SKM-1 treated with dmso at 0.1 percent for 144 hours (cell line): ENCODE data around the gene GRM4.
A peak's percentile ranks its signal among the peaks of the same experiment; 100 is the strongest.
"Not testable (repeated sequence)": the region's sequence is repeated elsewhere in the genome, so short reads cannot be mapped to it uniquely, and the experiment has no call there.

Experiments used
- DNase-seq: peaks from one replicate; lab custom pipeline; 2025; ENCODE audit not compliant: unreplicated experiment; lab: John Stamatoyannopoulos, UW

Gene GRM4

DNA sequence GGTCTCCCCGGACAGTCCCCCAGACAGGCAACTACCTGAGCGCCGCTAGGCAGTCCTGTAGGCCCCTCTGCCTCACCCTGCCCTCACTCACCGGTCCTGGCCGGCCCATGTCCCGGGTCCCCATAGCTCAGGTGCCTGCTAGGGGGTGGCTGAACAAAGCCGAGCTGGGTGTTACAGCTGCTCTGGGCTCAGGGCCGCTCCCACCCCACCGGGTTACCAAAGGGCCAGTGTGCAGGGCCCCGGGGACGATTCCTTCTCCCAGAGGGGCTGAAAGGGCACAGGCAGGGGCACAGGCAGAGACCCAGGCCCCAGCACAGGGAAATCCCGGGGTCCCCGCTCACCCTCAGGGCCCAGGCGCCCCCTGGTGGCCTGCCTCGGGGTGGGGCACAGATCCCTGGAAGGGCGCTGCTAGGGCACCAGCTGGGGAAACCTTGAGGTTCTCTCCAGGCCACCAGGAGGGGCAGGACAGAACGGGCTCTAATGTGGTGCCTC, 118.4 kb downstream of the GRM4 start:
- DNase-seq, result peak; percentile 23

DNA sequence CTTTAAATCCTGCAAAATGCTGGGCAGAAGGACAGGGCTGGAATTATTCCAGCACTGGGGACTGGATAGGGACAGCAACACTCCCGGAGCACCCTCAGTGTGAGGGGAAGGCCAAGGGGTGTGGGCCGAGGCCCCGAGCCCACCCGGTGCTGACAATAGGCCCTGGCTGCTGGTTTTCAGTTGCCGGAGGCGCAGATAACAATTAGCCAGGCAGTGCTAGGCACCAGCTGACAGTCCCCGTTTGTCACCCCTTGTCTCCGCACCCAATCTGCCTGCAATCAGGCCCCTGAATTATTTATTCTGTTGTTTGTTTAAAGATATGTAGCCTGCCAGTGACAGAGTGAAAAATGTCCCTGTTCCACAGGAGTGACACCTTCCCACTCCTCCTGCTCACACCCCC, 120.0 kb downstream of the GRM4 start:
- no peak for DNase-seq

DNA sequence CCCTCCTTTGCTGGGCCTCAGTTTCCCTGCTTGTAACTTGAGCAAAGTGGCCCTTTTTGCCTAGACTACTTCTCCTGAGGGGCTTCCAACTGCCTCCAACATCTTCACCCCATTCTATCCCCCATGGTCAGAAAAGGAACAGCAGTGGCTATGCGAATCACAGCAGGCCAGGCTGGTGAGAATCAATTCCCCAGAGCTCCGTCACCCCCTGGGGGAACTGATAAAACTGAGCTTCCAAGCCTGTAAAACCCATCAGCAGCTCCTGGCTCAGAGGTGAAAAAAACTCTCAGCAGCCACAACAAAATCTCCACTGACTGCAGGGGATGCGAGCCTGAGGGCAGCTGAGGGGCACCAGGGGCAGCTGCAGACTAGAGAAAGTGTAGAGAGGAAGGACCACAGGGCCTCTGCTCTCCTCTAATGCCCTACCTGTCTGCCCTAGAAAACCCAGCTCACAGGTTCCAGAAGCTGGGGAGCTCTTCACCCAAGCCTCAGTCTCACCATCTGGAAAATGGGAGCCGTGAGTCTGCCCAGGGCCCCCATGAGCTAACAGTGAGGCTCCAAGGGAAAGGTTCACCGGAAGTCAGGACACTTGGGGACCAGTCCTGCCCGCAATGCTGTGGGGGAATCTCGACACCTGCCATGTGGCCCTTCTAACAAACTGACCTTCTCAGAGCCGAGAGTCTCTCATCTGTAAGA, 120.6 kb downstream of the GRM4 start:
- DNase-seq, result no peak

DNA sequence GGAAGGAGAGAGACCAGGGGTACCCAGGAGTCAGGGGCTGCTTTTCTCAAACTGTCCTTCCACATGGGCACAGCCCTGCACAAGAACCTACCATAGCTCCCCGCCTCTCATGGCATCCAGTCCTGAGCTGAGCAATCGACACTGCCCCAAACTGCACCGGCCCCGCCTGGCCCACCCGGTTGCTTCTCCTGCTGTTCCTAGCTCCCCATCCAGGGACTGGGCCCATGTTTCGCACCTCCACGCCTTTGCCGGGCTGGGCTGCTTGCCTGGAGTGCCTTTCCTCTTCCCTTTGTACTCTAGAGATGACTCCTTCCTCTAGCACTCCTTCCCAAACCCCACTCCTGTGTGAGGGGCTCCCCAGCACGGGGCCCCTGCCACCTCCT, 123.0 kb downstream of the GRM4 start:
- DNase-seq, result no peak

DNA sequence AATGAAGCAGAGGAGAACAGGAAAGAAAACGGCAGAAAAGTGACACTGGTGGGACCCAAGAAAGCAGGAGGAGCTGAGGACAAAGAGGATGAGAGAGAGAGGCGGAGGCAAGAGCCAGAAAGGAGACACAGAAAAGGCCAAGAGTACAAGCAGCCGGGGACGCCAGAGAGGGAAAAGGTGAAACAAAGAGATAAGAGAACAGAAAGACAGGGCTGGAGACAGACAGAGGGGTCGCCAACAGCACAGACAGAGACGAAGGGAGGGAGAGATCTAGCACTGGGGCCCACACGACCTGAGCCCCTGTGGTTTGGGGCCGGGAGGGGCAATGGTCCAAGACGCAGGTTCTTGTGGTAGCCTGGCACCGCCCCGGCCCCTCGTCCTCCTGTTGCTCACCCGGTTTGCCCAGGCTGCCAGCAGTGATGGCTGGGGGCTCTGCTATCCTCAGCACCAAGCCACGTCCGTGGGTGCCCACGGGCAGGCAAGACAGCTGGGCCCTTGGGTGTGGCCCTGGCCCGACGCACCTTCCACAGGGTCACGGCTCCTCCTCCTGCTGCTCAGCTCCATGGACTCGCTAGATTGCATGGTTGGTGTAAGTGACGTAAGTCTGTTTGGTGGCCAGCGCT, 123.5 kb downstream of the GRM4 start:
- no peak for DNase-seq

DNA sequence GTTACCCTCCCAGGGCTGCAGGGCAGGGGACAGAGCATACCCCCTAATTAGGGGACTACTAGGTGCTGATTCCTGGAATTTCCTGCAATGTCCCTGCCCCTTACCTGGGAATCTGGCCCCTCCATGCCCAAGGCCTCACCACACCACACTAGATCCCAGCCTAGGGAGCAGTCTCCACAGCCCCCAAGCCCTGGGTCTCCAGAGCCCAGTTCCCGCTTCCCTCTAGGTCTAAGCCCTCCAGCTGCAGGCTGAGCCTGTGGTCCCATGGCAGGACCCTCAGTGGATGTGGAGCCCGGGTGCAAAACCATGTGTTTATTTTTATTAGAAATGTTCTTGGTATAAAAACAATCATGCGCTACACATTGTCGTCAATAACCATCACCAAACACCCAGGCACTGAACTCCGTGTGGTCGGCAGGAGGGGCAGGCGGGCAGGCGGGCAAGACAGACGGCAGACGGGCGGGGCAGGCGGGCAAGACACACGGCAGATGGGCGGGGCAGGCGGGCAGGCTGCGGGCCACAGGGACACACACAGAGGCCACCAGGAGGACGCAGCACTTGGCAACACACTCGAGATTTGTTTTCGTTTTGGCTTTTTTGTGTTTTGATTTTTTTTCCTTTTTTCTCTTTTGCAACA, 124.2 kb downstream of the GRM4 start:
- DNase-seq, result no peak

DNA sequence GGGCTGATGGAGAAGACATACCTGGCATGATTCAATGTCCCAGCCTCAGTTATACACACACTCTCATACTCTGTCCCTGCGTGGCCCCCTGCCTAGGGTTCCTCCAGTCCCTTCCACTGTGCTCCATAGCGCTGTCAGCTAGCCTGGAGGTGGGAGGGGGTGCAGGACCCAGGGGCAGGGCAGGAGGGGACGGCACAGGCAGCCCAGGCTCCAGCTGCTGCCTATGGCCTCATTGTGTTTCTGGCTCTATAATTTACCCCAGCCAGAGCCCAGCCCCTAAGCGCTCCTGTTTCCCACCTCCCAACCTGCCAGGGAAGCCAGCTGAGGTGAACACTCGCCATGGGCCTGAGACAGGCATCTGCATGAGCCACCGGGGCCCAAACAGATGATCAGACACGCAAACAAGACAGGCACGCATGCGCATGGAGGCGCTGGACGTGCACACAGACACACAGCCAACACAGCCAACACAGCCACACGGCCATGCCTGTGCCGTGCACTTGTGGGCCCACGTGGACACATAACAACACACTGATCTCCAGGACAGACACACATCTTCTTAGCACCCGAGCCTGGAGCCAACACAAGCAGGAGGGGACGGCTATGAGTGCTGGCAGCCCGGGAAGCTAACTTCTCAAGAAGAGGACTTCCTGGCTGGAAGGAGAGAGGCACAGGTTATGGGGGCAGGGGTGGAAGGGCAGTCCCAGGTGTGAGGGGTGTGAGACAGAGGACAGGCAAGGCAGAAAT, 124.9 kb downstream of the GRM4 start:
- no peak for DNase-seq

DNA sequence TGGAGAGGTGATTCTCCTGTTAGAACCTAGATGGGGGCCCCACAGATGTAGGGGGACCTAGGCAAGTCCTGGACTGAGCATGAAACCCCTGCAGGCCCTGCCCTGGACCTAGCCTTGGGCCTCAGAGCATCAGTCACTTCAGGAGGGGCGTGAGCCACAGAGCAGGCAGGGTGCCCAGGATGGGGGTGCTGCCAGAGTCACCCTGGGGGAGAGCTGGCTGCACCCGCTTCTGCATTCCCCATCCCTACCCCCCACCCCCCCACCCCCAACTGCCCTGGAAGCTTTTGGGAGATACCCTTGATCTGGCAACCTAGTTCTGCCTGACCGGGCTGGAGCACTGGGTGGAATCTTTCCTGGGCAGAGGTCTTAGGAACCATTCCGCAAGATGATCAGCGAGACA, 125.6 kb downstream of the GRM4 start:
- no peak for DNase-seq

DNA sequence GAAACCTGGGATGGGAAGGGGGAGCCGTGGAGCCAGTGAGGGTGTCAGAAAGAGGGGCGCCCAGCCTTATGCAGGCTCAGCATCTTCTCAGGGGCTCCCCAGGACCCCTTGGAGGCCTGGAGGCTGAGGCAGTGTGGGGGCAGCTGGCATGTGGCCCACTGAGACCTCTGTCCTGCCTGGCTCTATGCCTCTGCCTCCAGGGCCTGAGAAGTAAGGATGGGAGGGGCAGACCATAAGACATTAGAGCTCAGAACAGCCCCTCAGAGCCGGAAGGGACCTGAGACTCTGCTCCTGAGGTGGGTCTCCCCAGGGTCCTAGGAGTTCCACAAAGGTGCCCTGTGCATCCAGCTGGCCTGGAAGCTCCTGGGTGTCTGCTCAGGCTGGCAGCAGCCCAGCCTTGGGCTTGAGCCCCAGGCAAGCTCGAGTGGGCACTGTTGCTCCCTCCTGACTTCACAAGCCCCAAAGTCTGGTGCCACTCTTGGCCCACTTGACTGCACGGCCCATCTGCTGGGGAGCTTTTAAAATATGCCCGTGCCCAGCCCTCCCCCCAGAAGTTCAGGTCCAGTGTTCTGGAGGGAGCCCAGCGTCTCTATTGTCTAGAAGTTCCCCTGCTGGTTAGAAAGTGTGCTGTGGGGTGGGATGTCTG, 126.8 kb downstream of the GRM4 start:
- DNase-seq, result no peak

DNA sequence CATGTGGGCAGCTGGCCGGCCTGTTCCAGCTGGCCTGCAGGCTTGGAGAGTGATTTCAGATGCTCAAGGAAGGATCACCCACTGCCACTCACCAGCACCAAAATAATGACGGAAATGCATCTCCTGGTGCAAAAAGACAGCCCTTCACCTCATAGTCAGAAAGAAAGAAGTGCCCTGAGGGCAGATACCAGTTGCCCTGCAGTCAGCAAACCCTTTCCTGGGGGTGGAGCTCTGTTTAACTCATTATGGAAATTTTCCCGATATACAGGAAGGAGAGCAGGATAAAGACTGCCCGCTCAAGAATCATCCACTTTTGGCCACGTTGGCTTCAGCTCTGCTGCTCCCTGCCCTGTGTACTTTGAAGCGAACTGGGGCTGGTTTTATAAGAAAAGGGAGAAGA, 127.9 kb downstream of the GRM4 start:
- no peak for DNase-seq

DNA sequence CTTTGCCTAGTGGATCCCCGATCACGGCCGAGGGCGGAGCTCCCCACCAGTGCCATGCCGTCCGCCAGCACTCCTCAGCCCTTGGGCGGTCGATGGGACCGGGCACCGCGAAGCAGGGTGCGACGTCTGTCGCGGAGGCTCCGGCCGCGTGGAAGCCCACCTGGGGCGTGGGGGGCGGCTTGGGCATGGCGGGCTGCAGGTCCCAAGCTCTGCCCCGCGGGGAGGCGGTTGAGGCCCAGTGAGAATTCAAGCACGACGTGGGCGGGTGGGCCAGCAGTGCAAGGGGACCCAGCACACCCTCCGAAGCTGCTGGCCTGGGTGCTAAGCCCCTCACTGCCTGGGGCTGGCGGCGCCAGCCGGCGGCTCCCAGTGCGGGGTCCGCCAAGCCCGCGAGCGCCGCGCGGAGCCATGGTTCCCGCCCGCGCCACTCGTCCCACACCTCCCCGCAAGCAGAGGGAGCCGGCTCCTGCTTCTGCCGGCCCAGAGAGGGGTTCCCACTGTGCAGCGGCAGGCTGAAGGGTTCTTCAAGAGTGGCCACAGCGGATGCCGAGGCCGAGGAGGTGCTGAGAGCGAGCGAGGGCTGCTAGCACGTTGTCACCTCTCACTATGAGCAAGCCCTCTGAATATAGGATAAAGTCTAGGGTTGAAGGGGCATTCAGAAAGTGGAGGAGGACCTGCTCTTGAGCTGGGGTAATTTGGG, 128.6 kb downstream of the GRM4 start:
- no peak for DNase-seq

DNA sequence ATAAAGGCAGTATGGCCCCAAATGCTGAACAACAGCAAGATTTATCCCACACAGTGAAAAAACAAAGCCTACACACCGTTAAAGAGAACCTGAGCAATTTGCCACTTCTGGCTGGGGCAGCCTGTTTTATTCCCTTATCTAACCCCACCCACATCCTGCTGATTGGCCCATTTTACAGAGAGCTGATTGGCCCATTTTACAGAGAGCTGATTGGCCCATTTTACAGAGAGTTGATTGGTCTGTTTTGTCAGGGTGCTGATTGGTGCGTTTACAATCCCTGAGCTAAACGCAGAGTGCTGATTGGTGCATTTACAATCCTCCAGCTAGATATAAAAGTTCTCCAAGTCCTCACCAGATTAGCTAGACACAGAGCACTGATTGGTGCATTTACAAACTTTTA, 129.3 kb downstream of the GRM4 start:
- DNase-seq, result not testable (repeated sequence)

DNA sequence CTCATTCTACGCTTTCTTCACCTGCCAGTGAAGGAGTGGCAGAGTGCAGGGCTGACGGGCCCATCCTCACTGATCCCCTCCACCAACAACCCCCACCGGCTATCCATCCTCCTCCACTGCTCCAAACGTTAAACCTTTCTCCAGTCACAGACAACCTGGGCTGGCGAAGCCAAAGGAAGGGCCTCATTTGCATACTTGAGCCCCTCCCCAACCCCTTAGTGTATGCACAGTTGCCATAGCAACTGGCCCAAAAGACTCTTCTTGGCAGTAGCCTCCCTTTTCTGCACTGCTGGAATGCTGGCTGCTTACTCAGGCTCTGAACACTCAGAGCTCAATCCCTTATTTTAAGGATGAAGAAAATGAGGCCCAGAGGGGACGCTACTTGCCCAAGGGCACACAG, 130.3 kb downstream of the GRM4 start:
- no peak for DNase-seq

DNA sequence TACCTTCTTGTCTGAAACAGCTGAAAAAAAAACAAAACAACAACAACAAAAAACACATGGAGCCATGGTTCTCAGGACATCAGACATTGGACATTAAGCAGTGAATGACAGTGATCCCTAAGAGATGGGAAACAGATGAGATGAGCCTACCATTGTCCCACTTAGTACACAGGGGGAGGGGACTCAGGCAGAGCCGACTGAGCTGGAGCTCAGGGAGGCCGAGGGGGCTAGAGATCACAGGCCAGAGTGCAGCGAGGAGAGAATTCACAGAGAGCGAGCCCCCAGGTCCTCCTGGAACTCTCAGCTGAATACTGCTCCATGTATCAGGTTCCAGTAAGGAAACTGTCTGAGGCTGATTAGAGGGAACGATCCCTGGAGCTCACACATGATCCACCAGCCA, 134.6 kb downstream of the GRM4 start:
- DNase-seq, result no peak

DNA sequence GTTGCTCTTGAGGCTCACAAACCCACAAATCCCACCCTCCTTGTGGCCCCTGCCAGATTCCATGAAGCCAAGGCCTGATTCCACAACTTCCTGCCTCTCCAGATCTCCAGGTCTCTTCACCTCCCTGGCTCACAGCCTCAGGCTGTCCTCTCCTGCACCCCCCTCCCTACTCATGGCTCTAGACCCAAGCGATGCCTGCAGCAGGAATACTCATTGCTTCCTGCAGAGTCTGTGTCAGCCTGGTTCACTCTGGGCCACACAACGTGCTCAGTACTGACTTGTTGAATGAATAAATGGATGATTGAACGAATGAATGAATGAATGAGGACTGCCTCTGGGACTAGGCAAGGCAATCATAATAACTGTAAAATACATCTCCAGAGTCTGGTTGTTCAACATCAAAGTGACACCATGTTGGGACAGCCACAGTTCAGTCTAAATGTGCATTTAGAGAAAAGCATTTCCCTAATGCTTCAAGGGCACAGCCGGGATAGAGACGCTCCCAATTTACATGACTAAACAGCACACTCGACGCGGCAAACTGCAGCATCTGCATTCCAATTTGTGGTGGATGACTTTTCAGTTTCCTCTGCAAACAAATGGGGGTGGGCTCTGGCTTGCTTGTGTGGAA, 139.9 kb downstream of the GRM4 start:
- DNase-seq, result no peak

DNA sequence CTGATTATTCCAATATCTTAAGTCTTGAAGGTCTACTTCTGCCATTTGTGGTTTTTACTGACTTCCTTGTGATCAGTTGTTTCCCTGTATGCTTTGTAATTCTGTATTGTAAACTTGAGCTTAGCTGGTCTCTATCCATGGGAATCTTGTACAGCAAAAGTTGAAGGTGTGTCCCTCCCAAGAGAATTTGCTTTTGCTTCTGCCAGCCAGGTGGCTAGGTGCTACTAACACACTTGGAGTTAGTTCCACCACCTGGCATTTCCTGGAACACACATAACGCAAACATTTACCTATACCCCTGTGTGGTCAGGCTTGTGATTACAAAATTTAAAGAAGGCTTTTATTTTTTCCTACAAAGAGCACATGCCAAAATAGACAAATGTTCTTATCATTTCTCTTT, 141.2 kb downstream of the GRM4 start:
- DNase-seq, result no peak

DNA sequence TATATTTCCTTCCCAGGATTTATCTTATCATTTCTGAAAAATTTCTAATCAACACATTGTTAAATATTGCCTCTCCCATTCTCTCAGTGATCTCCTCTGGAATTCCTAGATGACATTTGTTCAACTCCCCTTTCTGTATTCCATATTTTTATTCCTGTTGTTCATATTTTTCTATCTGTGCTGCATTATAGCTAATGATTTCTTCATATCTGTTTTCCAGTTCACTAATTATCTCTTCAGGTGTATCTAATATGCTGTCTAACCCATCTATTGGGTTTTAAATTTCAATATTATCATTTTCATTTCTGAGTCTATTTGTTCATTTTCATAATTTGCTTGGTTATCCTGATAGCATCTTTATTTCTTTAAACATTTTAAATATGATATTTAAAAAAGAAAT, 141.9 kb downstream of the GRM4 start:
- DNase-seq, result no peak

DNA sequence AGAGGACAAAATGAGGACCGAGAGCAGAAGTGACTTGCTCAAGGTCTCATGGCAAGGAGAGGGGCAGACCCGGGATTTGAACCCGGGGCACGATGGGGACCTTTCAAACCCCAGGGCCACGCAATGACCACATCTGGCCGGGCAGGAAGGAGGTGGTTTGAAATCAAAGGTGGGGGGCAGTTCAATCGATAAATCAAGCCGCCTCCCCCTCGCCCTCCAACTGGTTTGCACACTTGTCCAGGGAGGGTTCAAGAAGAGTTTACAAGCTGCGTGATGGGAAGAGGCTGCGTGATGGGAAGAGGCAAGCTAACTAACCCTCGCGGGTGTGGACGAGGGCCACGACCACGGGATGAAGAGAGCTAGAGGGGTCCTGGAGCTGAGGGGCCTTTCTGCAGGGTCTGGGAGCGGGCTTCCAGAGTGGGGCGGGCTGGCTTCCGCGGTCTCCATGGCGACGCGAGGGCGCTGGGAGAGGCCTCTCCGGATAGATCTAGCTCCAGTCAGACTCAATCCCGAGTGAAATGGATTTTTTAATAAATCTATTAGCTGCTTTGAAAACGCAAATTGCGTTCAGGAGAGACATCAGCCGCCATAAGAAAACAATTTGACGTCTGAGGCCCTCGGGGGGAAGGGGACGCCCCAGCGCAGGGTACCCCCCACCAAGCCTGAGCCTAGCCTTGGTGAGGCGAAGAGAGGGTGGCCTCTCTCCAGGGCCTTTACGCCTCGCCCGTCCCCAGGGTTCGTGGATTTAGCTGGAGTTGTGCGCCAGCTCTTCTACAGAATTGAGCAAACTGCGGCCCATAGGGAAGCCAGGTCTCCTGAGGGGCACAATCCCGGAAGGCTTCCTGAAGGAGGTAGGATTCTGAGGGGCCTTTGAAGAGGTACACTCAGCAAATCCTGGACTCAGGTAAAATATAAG, 143.9 kb downstream of the GRM4 start:
- DNase-seq, result no peak

DNA sequence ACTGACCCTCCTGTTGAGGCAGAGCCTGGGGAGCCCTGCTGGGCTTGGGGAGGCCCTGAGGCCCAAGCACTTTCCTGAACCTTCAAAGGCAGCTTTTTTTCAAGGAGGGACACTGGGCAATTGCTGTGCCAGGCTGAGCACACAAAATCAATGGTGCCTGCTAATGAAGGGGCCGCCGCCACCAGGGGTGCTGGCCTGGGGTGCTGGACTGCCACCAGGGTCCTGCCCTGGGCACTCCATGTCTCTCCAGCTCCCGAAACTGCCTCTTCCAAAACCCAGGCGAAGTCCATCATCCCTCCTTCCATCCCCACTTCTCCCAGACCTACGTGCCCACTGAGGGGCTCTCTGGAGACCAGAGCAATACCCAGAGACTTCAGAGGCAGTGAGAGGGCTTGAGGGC, 145.6 kb downstream of the GRM4 start:
- DNase-seq, result no peak
